HCT116 (cell line): ENCODE measurements around the gene ECI2. TPM values are rescaled to one million over a fixed set of nuclear protein-coding genes. Genes with fewer than 3 reads are reported as not detected.

Source experiments
- ATAC-seq: fragments of 200-7000 bp; cut with Tn5 transposase; 2 replicates; pipeline ENCODE4 v1.9.1; 2020; ENCODE audit warnings: mild to moderate bottlenecking, moderate library complexity
- BruUV-seq: library from RNA; stranded (reverse); fragments of 400-500 nt; replicated peaks from 2 replicates; lab custom pipeline; 2021; lab: Mats Ljungman, UMichigan
- CTCF ChIA-PET: fragments of 300-600 bp; sonication (Branson Sonifier 250); formaldehyde crosslinking; loops from one replicate; lab custom pipeline; 2021; ENCODE audit warnings: antibody characterized with exemption; lab: Charles Lee
- POLR2A ChIA-PET: fragments of 300-600, 350-600 bp; sonication (Branson Sonifier 250); formaldehyde crosslinking; loops from one replicate; lab custom pipeline; 2021; ENCODE audit warnings: antibody characterized with exemption; lab: Charles Lee
- RAD21 ChIA-PET, 2 experiments: fragments of 300-600 bp; sonication (Branson Sonifier 250); formaldehyde crosslinking; loops; one replicate each; lab custom pipeline; 2023; ENCODE audit warnings: low total read pairs in 2 of 2; ENCODE audit not compliant: uncharacterized antibody in 2 of 2, unreplicated experiment in 2 of 2, low non-redundant PET in 1 of 2; lab: Charles Lee
- DNase-seq: peaks from one replicate; pipeline ENCODE4 v3.0.0-alpha.2; 2010; ENCODE audit warnings: low read depth, low spot score
- H2AFZ ChIP-seq: fragments of 200-600 bp; shearing (Covaris generic), sonication (generic); 2 replicates; pipeline ENCODE4 v1.6.1; 2017; ENCODE audit warnings: low read depth, mixed run types, mixed read lengths, antibody characterized with exemption, low read length; ENCODE audit not compliant: poor library complexity, severe bottlenecking
- H3K27ac ChIP-seq: 2 replicates; pipeline ENCODE4 v1.5.1; 2012; ENCODE audit warnings: low read depth, low read length
- H3K27me3 ChIP-seq: fragments of 200-600 bp; sonication (generic); 2 replicates; pipeline ENCODE4 v1.6.1; 2016; ENCODE audit warnings: mixed run types, low read length, mixed read lengths; ENCODE audit not compliant: insufficient read depth
- H3K36me3 ChIP-seq, 2 experiments: fragments of 200-500 bp in 1 of 2; fragments of 200-600 bp in 1 of 2; sonication (Bioruptor generic) in 1 of 2; sonication (generic) in 1 of 2; 2 replicates each; pipeline versions ENCODE4 v1.5.1 to v1.6.1; 2014 to 2016; ENCODE audit warnings: low read length in 2 of 2, inconsistent platforms in 1 of 2, mixed read lengths in 1 of 2, mixed run types in 1 of 2; ENCODE audit not compliant: insufficient read depth in 2 of 2, control insufficient read depth in 1 of 2
- H3K4me1 ChIP-seq, 2 experiments: fragments of 200-600 bp in 1 of 2; sonication (generic) in 1 of 2; 2 replicates each; pipeline versions ENCODE4 v1.5.1 to v1.6.1; 2012 to 2017; ENCODE audit warnings: low read length in 2 of 2, inconsistent platforms in 1 of 2, mild to moderate bottlenecking in 1 of 2, mixed read lengths in 1 of 2, mixed run types in 1 of 2, moderate library complexity in 1 of 2; ENCODE audit not compliant: insufficient read depth in 2 of 2, control insufficient read depth in 1 of 2
- H3K4me2 ChIP-seq: fragments of 200-600 bp; sonication (generic); 2 replicates; pipeline ENCODE4 v1.6.1; 2017; ENCODE audit warnings: mixed run types, low read length, mixed read lengths
- H3K4me3 ChIP-seq, 2 experiments: fragments of 200-600 bp in 1 of 2; sonication (generic) in 1 of 2; replicated peaks in 1 of 2; 2 replicates each; pipeline ENCODE4 v1.5.1; 2011 to 2016; ENCODE audit warnings: low read length in 2 of 2, control low read depth in 1 of 2, low read depth in 1 of 2, mild to moderate bottlenecking in 1 of 2, mixed read lengths in 1 of 2, mixed run types in 1 of 2
- H3K79me2 ChIP-seq: fragments of 200-600 bp; sonication (generic); 2 replicates; pipeline ENCODE4 v1.6.1; 2017; ENCODE audit warnings: mild to moderate bottlenecking, mixed run types, low read length, moderate library complexity, mixed read lengths; ENCODE audit not compliant: insufficient read depth
- H3K9ac ChIP-seq: fragments of 200-600 bp; sonication (generic); 2 replicates; pipeline ENCODE4 v1.6.1; 2016; ENCODE audit warnings: low read length, mixed read lengths
- H3K9me2 ChIP-seq: fragments of 200-600 bp; sonication (generic), shearing (Covaris generic); 2 replicates; pipeline ENCODE4 v1.6.1; 2017; ENCODE audit warnings: mixed run types, mild to moderate bottlenecking, moderate library complexity; ENCODE audit not compliant: insufficient read depth
- H3K9me3 ChIP-seq, 2 experiments: fragments of 200-500 bp in 1 of 2; fragments of 200-600 bp in 1 of 2; sonication (Bioruptor generic) in 1 of 2; sonication (generic) in 1 of 2; 2 replicates each; pipeline ENCODE4 v1.6.1; 2014 to 2017; ENCODE audit warnings: low read length in 2 of 2, mixed read lengths in 2 of 2, inconsistent platforms in 1 of 2, low read depth in 1 of 2, mild to moderate bottlenecking in 1 of 2, mixed run types in 1 of 2, moderate library complexity in 1 of 2; ENCODE audit not compliant: control insufficient read depth in 1 of 2, insufficient read depth in 1 of 2
- H4K20me1 ChIP-seq: fragments of 200-600 bp; sonication (generic), shearing (Covaris generic); 2 replicates; pipeline ENCODE4 v1.6.1; 2017; ENCODE audit warnings: mixed run types, mild to moderate bottlenecking, moderate library complexity; ENCODE audit not compliant: insufficient read depth
- CBX3 ChIP-seq: IDR thresholded peaks from 2 replicates; pipeline ENCODE4 v1.6.1; 2012; ENCODE audit warnings: low read depth
- CEBPB ChIP-seq: IDR thresholded peaks from 2 replicates; pipeline ENCODE4 v1.6.1; 2012; ENCODE audit warnings: low read depth
- EGR1 ChIP-seq: IDR thresholded peaks from 2 replicates; pipeline ENCODE4 v1.6.1; 2012; ENCODE audit warnings: low read depth
- ELF1 ChIP-seq: IDR thresholded peaks from 2 replicates; pipeline ENCODE4 v1.6.1; 2012; ENCODE audit warnings: low read depth, borderline replicate concordance
- EZH2 ChIP-seq: fragments of 200-600 bp; sonication (generic); IDR thresholded peaks from 2 replicates; pipeline ENCODE4 v1.6.1; 2017; ENCODE audit warnings: antibody characterized with exemption, mixed run types
- EZH2phosphoT487 ChIP-seq: fragments of 200-600 bp; IDR thresholded peaks from 2 replicates; pipeline ENCODE4 v1.6.1; 2018; ENCODE audit warnings: antibody characterized with exemption, borderline replicate concordance
- FOSL1 ChIP-seq: IDR thresholded peaks from 2 replicates; pipeline ENCODE4 v1.6.1; 2012; ENCODE audit warnings: low read depth
- JUND ChIP-seq: IDR thresholded peaks from 2 replicates; pipeline ENCODE4 v1.6.1; 2012
- MAX ChIP-seq: IDR thresholded peaks from 2 replicates; pipeline ENCODE4 v1.6.1; 2012
- POLR2A ChIP-seq: IDR thresholded peaks from 2 replicates; pipeline ENCODE4 v1.7.0; 2011; ENCODE audit warnings: borderline replicate concordance; ENCODE audit not compliant: insufficient read depth, insufficient read length; ENCODE audit errors: extremely low read depth
- SIN3A ChIP-seq: IDR thresholded peaks from 2 replicates; pipeline ENCODE4 v1.6.1; 2012; ENCODE audit warnings: low read depth
- SP1 ChIP-seq: IDR thresholded peaks from 2 replicates; pipeline ENCODE4 v1.6.1; 2012; ENCODE audit warnings: low read depth
- SRF ChIP-seq: IDR thresholded peaks from 2 replicates; pipeline ENCODE4 v1.6.1; 2012; ENCODE audit warnings: low read depth
- TCF7L2 ChIP-seq: IDR thresholded peaks from 2 replicates; pipeline ENCODE4 v1.7.0; 2011; ENCODE audit warnings: borderline replicate concordance, inconsistent platforms; ENCODE audit not compliant: insufficient read depth, insufficient read length; ENCODE audit errors: extremely low read depth
- ZBTB33 ChIP-seq: IDR thresholded peaks from 2 replicates; pipeline ENCODE4 v1.6.1; 2011; ENCODE audit warnings: mild to moderate bottlenecking, low read length, moderate library complexity; ENCODE audit not compliant: insufficient replicate concordance; ENCODE audit errors: extremely low read depth
- ZFX ChIP-seq: fragments of 450-650 bp; IDR thresholded peaks from 2 replicates; pipeline ENCODE4 v1.6.1; 2017
- ZNF274 ChIP-seq: fragments of 200-500 bp; sonication (Bioruptor generic); IDR thresholded peaks from 2 replicates; pipeline ENCODE4 v1.6.1; 2014; ENCODE audit warnings: mild to moderate bottlenecking, low read depth, low read length, inconsistent platforms
- intact Hi-C: fragments of 100-400 bp; cut with micrococcal nuclease; formaldehyde crosslinking; loops from 2 replicates; pipeline ENCODE4 v1.10.0; 2022
- total RNA-seq: library from RNA; stranded (reverse); gene quantifications from one replicate; pipeline ENCODE4 v1.2.1, GENCODE V29; 2021; ENCODE audit not compliant: unreplicated experiment
- TF ChIP-seq, protein P1 (sequence below): IDR thresholded peaks from 2 replicates; pipeline ENCODE4 v1.6.1; 2012
- TF ChIP-seq, protein P2 (sequence below): IDR thresholded peaks from 2 replicates; pipeline ENCODE4 v1.6.1; 2012; ENCODE audit warnings: low read depth
- TF ChIP-seq, protein P3 (sequence below), 3 experiments: fragments of 200-600 bp in 1 of 3; sonication (generic) in 1 of 3; IDR thresholded peaks in 2 of 3; conservative IDR thresholded peaks in 1 of 3; 2 replicates each; pipeline ENCODE4 v1.5.1; 2012 to 2017; ENCODE audit warnings: low read depth in 2 of 3, low read length in 2 of 3, antibody characterized with exemption in 1 of 3, borderline replicate concordance in 1 of 3, control low read depth in 1 of 3, mild to moderate bottlenecking in 1 of 3, mixed read lengths in 1 of 3, mixed run types in 1 of 3, moderate library complexity in 1 of 3; ENCODE audit not compliant: insufficient read depth in 1 of 3

ECI2 gene
- total RNA-seq, 1 experiment from 2014 or later = 56.8 TPM

DNA sequence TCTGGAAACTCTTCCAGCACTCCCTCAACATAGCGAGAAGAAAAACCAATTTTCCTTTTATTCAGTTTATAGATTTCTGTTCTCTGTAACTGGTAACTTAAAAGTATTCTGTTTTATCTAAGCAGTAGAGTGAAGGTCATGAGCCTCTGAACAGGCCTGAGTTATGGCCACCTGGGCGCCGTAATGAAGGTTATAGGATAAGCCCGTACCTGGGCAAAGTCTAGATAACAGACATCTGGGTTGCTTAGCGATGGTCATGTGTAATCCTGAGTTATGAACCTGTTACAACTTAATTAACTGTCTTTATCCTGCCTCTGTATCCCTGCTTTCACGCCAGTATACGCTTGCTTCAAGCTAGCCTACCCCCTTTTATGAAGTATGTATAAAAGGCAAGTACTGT lies 43.4 kb downstream of the ECI2 start:
- ChIA-PET CTCF (no interaction called here), POLR2A (no interaction called here)
- no peak overlapping the region for H3K4me3 ChIP-seq

More for the DNA sequence above, 43.4 kb downstream of the ECI2 start:
- Histone ChIP-seq H3K79me2 (no peaks in the 10 kb centered on the region), H4K20me1 (no peaks in the 10 kb centered on the region), H3K27ac (no peak overlapping the region), H3K9me3 (no peaks in the 10 kb centered on the region), H3K27me3 (no peaks in the 10 kb centered on the region), H3K4me2 (no peak overlapping the region), H2AFZ (no peak overlapping the region), H3K36me3 (no peaks in the 10 kb centered on the region), H3K4me1 (no peaks in the 10 kb centered on the region), H3K9ac (no peak overlapping the region), H3K9me2 (no peaks in the 10 kb centered on the region)
- intact Hi-C loops = no loop called here
- no peak for TF ChIP-seq CBX3
- no peak for TF ChIP-seq ELF1
- TF ChIP-seq JUND = no peak
- no peak for TF ChIP-seq CEBPB
- no peak for TF ChIP-seq FOSL1
- TF ChIP-seq SP1 = no peak
- no peak for TF ChIP-seq MAX
- TF ChIP-seq ZFX = no peak
- no peak for TF ChIP-seq EZH2phosphoT487
- TF ChIP-seq EGR1 = no peak
- TF ChIP-seq POLR2A = no peak
- TF ChIP-seq ZBTB33 = no peak
- TF ChIP-seq, protein P1, sequence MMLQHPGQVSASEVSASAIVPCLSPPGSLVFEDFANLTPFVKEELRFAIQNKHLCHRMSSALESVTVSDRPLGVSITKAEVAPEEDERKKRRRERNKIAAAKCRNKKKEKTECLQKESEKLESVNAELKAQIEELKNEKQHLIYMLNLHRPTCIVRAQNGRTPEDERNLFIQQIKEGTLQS = no peak
- no peak for TF ChIP-seq TCF7L2
- no peak for TF ChIP-seq SRF
- TF ChIP-seq EZH2 = no peak
- TF ChIP-seq, protein P2, sequence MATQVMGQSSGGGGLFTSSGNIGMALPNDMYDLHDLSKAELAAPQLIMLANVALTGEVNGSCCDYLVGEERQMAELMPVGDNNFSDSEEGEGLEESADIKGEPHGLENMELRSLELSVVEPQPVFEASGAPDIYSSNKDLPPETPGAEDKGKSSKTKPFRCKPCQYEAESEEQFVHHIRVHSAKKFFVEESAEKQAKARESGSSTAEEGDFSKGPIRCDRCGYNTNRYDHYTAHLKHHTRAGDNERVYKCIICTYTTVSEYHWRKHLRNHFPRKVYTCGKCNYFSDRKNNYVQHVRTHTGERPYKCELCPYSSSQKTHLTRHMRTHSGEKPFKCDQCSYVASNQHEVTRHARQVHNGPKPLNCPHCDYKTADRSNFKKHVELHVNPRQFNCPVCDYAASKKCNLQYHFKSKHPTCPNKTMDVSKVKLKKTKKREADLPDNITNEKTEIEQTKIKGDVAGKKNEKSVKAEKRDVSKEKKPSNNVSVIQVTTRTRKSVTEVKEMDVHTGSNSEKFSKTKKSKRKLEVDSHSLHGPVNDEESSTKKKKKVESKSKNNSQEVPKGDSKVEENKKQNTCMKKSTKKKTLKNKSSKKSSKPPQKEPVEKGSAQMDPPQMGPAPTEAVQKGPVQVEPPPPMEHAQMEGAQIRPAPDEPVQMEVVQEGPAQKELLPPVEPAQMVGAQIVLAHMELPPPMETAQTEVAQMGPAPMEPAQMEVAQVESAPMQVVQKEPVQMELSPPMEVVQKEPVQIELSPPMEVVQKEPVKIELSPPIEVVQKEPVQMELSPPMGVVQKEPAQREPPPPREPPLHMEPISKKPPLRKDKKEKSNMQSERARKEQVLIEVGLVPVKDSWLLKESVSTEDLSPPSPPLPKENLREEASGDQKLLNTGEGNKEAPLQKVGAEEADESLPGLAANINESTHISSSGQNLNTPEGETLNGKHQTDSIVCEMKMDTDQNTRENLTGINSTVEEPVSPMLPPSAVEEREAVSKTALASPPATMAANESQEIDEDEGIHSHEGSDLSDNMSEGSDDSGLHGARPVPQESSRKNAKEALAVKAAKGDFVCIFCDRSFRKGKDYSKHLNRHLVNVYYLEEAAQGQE = no peak
- TF ChIP-seq ZNF274 = no peak
- TF ChIP-seq, protein P3, sequence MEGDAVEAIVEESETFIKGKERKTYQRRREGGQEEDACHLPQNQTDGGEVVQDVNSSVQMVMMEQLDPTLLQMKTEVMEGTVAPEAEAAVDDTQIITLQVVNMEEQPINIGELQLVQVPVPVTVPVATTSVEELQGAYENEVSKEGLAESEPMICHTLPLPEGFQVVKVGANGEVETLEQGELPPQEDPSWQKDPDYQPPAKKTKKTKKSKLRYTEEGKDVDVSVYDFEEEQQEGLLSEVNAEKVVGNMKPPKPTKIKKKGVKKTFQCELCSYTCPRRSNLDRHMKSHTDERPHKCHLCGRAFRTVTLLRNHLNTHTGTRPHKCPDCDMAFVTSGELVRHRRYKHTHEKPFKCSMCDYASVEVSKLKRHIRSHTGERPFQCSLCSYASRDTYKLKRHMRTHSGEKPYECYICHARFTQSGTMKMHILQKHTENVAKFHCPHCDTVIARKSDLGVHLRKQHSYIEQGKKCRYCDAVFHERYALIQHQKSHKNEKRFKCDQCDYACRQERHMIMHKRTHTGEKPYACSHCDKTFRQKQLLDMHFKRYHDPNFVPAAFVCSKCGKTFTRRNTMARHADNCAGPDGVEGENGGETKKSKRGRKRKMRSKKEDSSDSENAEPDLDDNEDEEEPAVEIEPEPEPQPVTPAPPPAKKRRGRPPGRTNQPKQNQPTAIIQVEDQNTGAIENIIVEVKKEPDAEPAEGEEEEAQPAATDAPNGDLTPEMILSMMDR (IDR thresholded peaks at IDR 0.05 in 2 of 3, conservative IDR thresholded peaks at IDR 0.05 in 1 of 3; ENCODE audit: borderline replicate concordance in 1 of 3, insufficient read depth in 1 of 3, low read depth in 2 of 3, low read length in 2 of 3) = no peak
- TF ChIP-seq SIN3A = no peak
- DNase-seq = no peak
- ATAC-seq = no peak
- no TSS peak for BruUV-seq
- RAD21 ChIA-PET = no interaction called here
